ENCODE measurements around the gene SKOR2. TPM values are rescaled to one million over a fixed set of nuclear protein-coding genes. Genes with fewer than 3 reads are reported as not detected.
"Not testable (repeated sequence)": the region's sequence is repeated elsewhere in the genome, so short reads cannot be mapped to it uniquely, and the experiment has no call there.

The SKOR2 gene
- total and polyA plus RNA-seq, 4 experiments from 2014 or later: not detected

DNA sequence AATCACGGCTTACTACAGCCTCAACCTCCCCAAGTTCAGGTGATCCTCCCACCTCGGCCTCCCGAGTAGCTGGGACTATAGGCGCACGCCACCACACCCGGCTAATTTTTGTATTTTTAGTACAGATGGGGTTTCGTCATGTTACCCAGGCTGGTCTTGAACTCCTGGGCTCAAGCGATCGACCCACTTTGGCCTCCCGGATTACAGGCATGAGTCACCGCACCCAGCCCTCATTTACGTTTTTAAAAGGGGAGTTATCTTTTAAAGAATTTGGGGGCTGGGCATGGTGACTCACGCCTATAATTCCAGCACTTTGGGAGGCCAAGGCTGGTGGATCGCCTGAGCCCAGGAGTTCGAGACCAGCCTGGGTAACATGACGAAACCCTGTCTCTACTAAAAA is 93.1 kb downstream of the SKOR2 start:
- H3K36me3 Mint-ChIP-seq: peaks cover 14 to 25% of the 10 kb centered on the region in 2 donors
- H3K9me3 Mint-ChIP-seq; H3K9me3 ChIP-seq (ENCODE audit: control insufficient read depth in 1 of 2, low read length in 2 of 2); H3K4me3 Mint-ChIP-seq; H3K27ac ChIP-seq (ENCODE audit: low read depth, low read length); H3K27ac Mint-ChIP-seq; H3K4me3 ChIP-seq (ENCODE audit: low read length in 2 of 2); H3K27me3 ChIP-seq (ENCODE audit: insufficient read depth, low read length); H3K27me3 Mint-ChIP-seq; POLR2A ChIA-PET (ENCODE audit: partially characterized antibody); H3K36me3 ChIP-seq (ENCODE audit: insufficient read depth, low read length); DNase-seq; CTCF ChIA-PET (ENCODE audit: partially characterized antibody); H3K4me1 ChIP-seq (ENCODE audit: insufficient read depth, low read length): not testable (repeated sequence)
- intact Hi-C loops (cut with micrococcal nuclease): loop anchor here (10.0 kb wide), 1 partner anchor 776 kb away; the partner anchor contains the start of gene SMAD2
- peaks cover 8 to 17% (median 9%) of the 10 kb centered on the region in 4 donors for H3K4me1 Mint-ChIP-seq

Other genes with a start within 250 kb of the SKOR2 start
- not detected for gene ELOA2, start 216.0 kb downstream of the SKOR2 start, total RNA-seq
- not detected for gene ELOA2, start 216.0 kb downstream of the SKOR2 start, polyA plus RNA-seq
- gene HDHD2, start 101.2 kb downstream of the SKOR2 start, total RNA-seq: 10 to 100 TPM; 34.2 to 36.5 TPM
- gene HDHD2, start 101.2 kb downstream of the SKOR2 start, polyA plus RNA-seq: 10 to 100 TPM; 40.5 to 62.6 TPM
- 1 to 10 TPM; 7.8 to 9.0 TPM for gene IER3IP1, start 75.3 kb downstream of the SKOR2 start, total RNA-seq
- 10 to 100 TPM; 17.3 to 30.9 TPM for gene IER3IP1, start 75.3 kb downstream of the SKOR2 start, polyA plus RNA-seq

Measured in CD4-positive, alpha-beta memory T cell (primary cell).